IMR-90 (cell line): ENCODE data around the gene NAT10. TPM values are rescaled to one million over a fixed set of nuclear protein-coding genes. Genes with fewer than 3 reads are reported as not detected.

Experiments used
- ATAC-seq: fragments of 200-7000 bp; cut with Tn5 transposase; 2 replicates; pipeline ENCODE4 v1.9.1; 2020; ENCODE audit warnings: low read depth, mild to moderate bottlenecking, moderate library complexity
- BruUV-seq: library from RNA; stranded (reverse); fragments of 400-500 nt; replicated peaks from 2 replicates; lab custom pipeline; 2021; lab: Mats Ljungman, UMichigan
- CTCF ChIA-PET: fragments of 300-600 bp; formaldehyde crosslinking; extraction: SDS; loops from one replicate; lab custom pipeline; 2021; ENCODE audit warnings: antibody characterized with exemption; lab: Yijun Ruan, JAX
- POLR2A ChIA-PET: fragments of 300-600 bp; sonication (Branson Sonifier 250); formaldehyde crosslinking; loops from one replicate; lab custom pipeline; 2022; ENCODE audit warnings: antibody characterized with exemption; ENCODE audit not compliant: unreplicated experiment; lab: Charles Lee
- DNase-seq: peaks from one replicate; pipeline ENCODE4 v3.0.0; 2013
- H2AFZ ChIP-seq: replicated peaks from 2 replicates; pipeline ENCODE3; 2013; ENCODE audit warnings: low read length, mild to moderate bottlenecking; ENCODE audit not compliant: poor library complexity
- H2AK5ac ChIP-seq: 2 replicates; pipeline ENCODE4 v1.6.1; 2013; ENCODE audit warnings: low read depth, low read length, inconsistent platforms
- H2AK9ac ChIP-seq: replicated peaks from 2 replicates; pipeline ENCODE3; 2013; ENCODE audit warnings: mild to moderate bottlenecking, low read depth, low read length, moderate library complexity; ENCODE audit not compliant: poor library complexity
- H2BK120ac ChIP-seq: 2 replicates; pipeline ENCODE4 v1.6.1; 2013; ENCODE audit warnings: low read depth, low read length, inconsistent platforms
- H2BK15ac ChIP-seq: 3 replicates; pipeline ENCODE4 v1.6.1; 2013; ENCODE audit warnings: low read depth, low read length, inconsistent platforms
- H2BK20ac ChIP-seq: 2 replicates; pipeline ENCODE4 v1.6.1; 2013; ENCODE audit warnings: low read depth, mild to moderate bottlenecking, inconsistent platforms, low read length, moderate library complexity
- H2BK5ac ChIP-seq: 2 replicates; pipeline ENCODE4 v1.6.1; 2013; ENCODE audit warnings: mild to moderate bottlenecking, low read depth, low read length, inconsistent platforms; ENCODE audit not compliant: poor library complexity, severe bottlenecking
- H3K14ac ChIP-seq: replicated peaks from 2 replicates; pipeline ENCODE4 v1.6.1; 2013; ENCODE audit warnings: low read depth, low read length, inconsistent platforms
- H3K18ac ChIP-seq: 2 replicates; pipeline ENCODE4 v1.6.1; 2013; ENCODE audit warnings: low read depth, low read length, control low read depth
- H3K23ac ChIP-seq: 2 replicates; pipeline ENCODE4 v1.6.1; 2013; ENCODE audit warnings: low read depth, low read length, inconsistent platforms
- H3K27ac ChIP-seq: 2 replicates; pipeline ENCODE4 v1.5.1; 2013; ENCODE audit warnings: mild to moderate bottlenecking, control low read depth, low read length; ENCODE audit not compliant: insufficient read depth
- H3K27me3 ChIP-seq: 2 replicates; pipeline ENCODE4 v1.6.1; 2013; ENCODE audit warnings: low read length; ENCODE audit not compliant: control insufficient read depth, insufficient read depth
- H3K36me3 ChIP-seq: 2 replicates; pipeline ENCODE4 v1.6.1; 2013; ENCODE audit warnings: low read length, mixed read lengths; ENCODE audit not compliant: control insufficient read depth, insufficient read depth
- H3K4ac ChIP-seq: 2 replicates; pipeline ENCODE4 v1.6.1; 2013; ENCODE audit warnings: low read depth, low read length, inconsistent platforms
- H3K4me1 ChIP-seq: 2 replicates; pipeline ENCODE4 v1.6.1; 2013; ENCODE audit warnings: low read length, mixed read lengths; ENCODE audit not compliant: control insufficient read depth, insufficient read depth
- H3K4me2 ChIP-seq: 2 replicates; pipeline ENCODE4 v1.6.1; 2013; ENCODE audit warnings: low read depth, mild to moderate bottlenecking, control low read depth, low read length, moderate library complexity
- H3K4me3 ChIP-seq: 2 replicates; pipeline ENCODE4 v1.5.1; 2013; ENCODE audit warnings: low read depth, mild to moderate bottlenecking, control low read depth, low read length, moderate library complexity; ENCODE audit not compliant: insufficient read depth
- H3K56ac ChIP-seq: 2 replicates; pipeline ENCODE4 v1.6.1; 2013; ENCODE audit warnings: low read length, inconsistent platforms; ENCODE audit not compliant: insufficient read depth; ENCODE audit errors: extremely low read depth
- H3K79me1 ChIP-seq, 2 experiments: 2 replicates each; pipeline ENCODE4 v1.6.1; 2013; ENCODE audit warnings: low read length in 2 of 2, inconsistent platforms in 1 of 2, low read depth in 1 of 2
- H3K9ac ChIP-seq: 2 replicates; pipeline ENCODE4 v1.6.1; 2013; ENCODE audit warnings: low read depth, low read length, control low read depth
- H3K9me1 ChIP-seq: 2 replicates; pipeline ENCODE4 v1.6.1; 2013; ENCODE audit warnings: low read length, inconsistent platforms; ENCODE audit not compliant: insufficient read depth
- H3K9me3 ChIP-seq: 2 replicates; pipeline ENCODE4 v1.6.1; 2013; ENCODE audit warnings: low read length; ENCODE audit not compliant: control insufficient read depth, insufficient read depth
- H4K20me1 ChIP-seq: 2 replicates; pipeline ENCODE4 v1.6.1; 2013; ENCODE audit warnings: low read length, inconsistent platforms; ENCODE audit not compliant: insufficient read depth
- H4K5ac ChIP-seq: 2 replicates; pipeline ENCODE4 v1.6.1; 2013; ENCODE audit warnings: mild to moderate bottlenecking, low read depth, low read length, control low read depth
- H4K8ac ChIP-seq, 2 experiments: 2 replicates each; pipeline ENCODE4 v1.6.1; 2013; ENCODE audit warnings: low read depth in 2 of 2, low read length in 2 of 2, control low read depth in 1 of 2, inconsistent platforms in 1 of 2
- H4K91ac ChIP-seq: 2 replicates; pipeline ENCODE4 v1.6.1; 2013; ENCODE audit warnings: low read depth, low read length, inconsistent platforms; ENCODE audit not compliant: insufficient read depth
- BHLHE40 ChIP-seq: fragments of 150-350 bp; IDR thresholded peaks from 2 replicates; pipeline ENCODE4 v1.6.1; 2016; ENCODE audit warnings: mild to moderate bottlenecking, low read depth, low read length
- CEBPB ChIP-seq: IDR thresholded peaks from 2 replicates; pipeline ENCODE4 v1.6.1; 2012; ENCODE audit warnings: low read depth, low read length, improper control_type of control experiment
- CHD1 ChIP-seq: IDR thresholded peaks from 2 replicates; pipeline ENCODE4 v1.6.1; 2012; ENCODE audit warnings: low read depth, low read length, improper control_type of control experiment
- FOS ChIP-seq: fragments of 150-350 bp; IDR thresholded peaks from 2 replicates; pipeline ENCODE4 v1.6.1; 2016; ENCODE audit warnings: low read depth, low read length
- MAFK ChIP-seq: IDR thresholded peaks from 2 replicates; pipeline ENCODE4 v1.6.1; 2012; ENCODE audit warnings: low read depth, low read length, improper control_type of control experiment
- MAZ ChIP-seq: IDR thresholded peaks from 2 replicates; pipeline ENCODE4 v1.6.1; 2012; ENCODE audit warnings: low read depth, mild to moderate bottlenecking, low read length, improper control_type of control experiment, moderate library complexity, borderline replicate concordance
- MXI1 ChIP-seq: IDR thresholded peaks from 2 replicates; pipeline ENCODE4 v1.6.1; 2012; ENCODE audit warnings: low read depth, mild to moderate bottlenecking, low read length, moderate library complexity, borderline replicate concordance
- NFE2L2 ChIP-seq: fragments of 150-350 bp; IDR thresholded peaks from 2 replicates; pipeline ENCODE4 v1.6.1; 2016; ENCODE audit warnings: low read depth, mild to moderate bottlenecking, low read length
- POLR2A ChIP-seq: IDR thresholded peaks from 2 replicates; pipeline ENCODE4 v1.6.1; 2012; ENCODE audit warnings: mild to moderate bottlenecking, low read depth, low read length
- RAD21 ChIP-seq: IDR thresholded peaks from 2 replicates; pipeline ENCODE4 v1.6.1; 2012; ENCODE audit warnings: low read length, improper control_type of control experiment
- RCOR1 ChIP-seq: IDR thresholded peaks from 2 replicates; pipeline ENCODE4 v1.6.1; 2012; ENCODE audit warnings: mild to moderate bottlenecking, low read length, improper control_type of control experiment; ENCODE audit not compliant: insufficient replicate concordance
- RFX5 ChIP-seq: IDR thresholded peaks from 2 replicates; pipeline ENCODE4 v1.8.0; 2012; ENCODE audit warnings: low read depth, mild to moderate bottlenecking, low read length, moderate library complexity
- SMC3 ChIP-seq: fragments of 150-350 bp; IDR thresholded peaks from 2 replicates; pipeline ENCODE4 v1.6.1; 2016; ENCODE audit warnings: low read depth, mild to moderate bottlenecking, antibody characterized with exemption, low read length, moderate library complexity
- WGBS, 2 experiments: methylation state at CpG; one replicate each; pipeline versions ENCODE4 v1.1.5 to v1.1.7; 2013; ENCODE audit warnings: missing lambda C conversion rate in 2 of 2; ENCODE audit not compliant: insufficient read length in 1 of 2; ENCODE audit errors: extremely low coverage in 2 of 2; 5-methylcytosine and 5-hydroxymethylcytosine counted together
- dilution Hi-C: fragments of 300-500 bp; cut with HindIII; formaldehyde crosslinking; loops from one replicate; pipeline ENCODE4 v1.14.3; 2018; ENCODE audit warnings: low sequenced_read_pairs; ENCODE audit not compliant: unreplicated experiment
- in situ Hi-C: fragments of 300-500 bp; cut with MboI; formaldehyde crosslinking; loops from 3 replicates; pipeline ENCODE4 v1.14.3; 2019; ENCODE audit warnings: low sequenced_read_pairs, inconsistent platforms, mixed read lengths
- intact Hi-C: fragments of 100-400 bp; cut with micrococcal nuclease; formaldehyde crosslinking; loops from 2 replicates; pipeline ENCODE4 v1.10.0; 2022
- polyA plus RNA-seq, 3 experiments: library from polyadenylated mRNA; depleted of rRNA; stranded (reverse); fragments of >200 nt; gene quantifications; 2 replicates each; pipeline ENCODE4 v1.2.3, GENCODE V29; 2012; ENCODE audit warnings: low replicate concordance in 1 of 3
- total RNA-seq: library from RNA; depleted of rRNA; stranded (reverse); fragments of >200 nt; gene quantifications from 2 replicates; pipeline ENCODE4 v1.2.3, GENCODE V29; 2012
- TF ChIP-seq, protein P1 (sequence below): conservative IDR thresholded peaks from 2 replicates; pipeline ENCODE4 v1.5.1; 2012; ENCODE audit warnings: mild to moderate bottlenecking, low read depth, low read length, improper control_type of control experiment
- TF ChIP-seq, protein P2 (sequence below): fragments of 150-350 bp; IDR thresholded peaks from 2 replicates; pipeline ENCODE4 v1.6.1; 2017; ENCODE audit warnings: mild to moderate bottlenecking, antibody characterized with exemption, low read length, low read depth
- TF ChIP-seq, protein P3 (sequence below): fragments of 150-350 bp; IDR thresholded peaks from 2 replicates; pipeline ENCODE4 v1.6.1; 2016; ENCODE audit warnings: low read depth, mild to moderate bottlenecking, low read length, moderate library complexity, borderline replicate concordance

NAT10 gene
- total and polyA plus RNA-seq, 2 of the 4 experiments (the other 2 are of a cell fraction) = 28.1 to 34.8 TPM

DNA sequence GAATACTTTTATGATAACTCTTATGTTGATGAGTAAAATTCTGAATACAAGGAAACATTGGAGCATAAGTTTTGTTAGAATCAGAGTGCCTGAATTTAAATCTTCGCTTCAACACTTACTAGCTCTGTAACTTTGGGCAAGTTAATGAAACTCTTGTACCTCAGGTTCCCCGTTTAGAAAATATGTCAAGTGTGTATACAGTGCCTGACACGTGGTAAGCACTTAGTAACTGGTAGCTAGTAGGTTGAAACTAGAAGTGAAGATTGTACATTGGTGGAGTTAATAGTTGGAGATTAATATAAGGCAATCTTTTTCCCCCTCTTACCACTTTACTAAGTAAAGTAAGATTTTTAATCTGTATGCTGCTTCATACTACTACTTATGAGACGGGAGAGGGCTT lies 24.8 kb upstream of the NAT10 start:
- no peak overlapping the region for H2AK9ac ChIP-seq
- H4K5ac ChIP-seq = no peak overlapping the region
- no peak overlapping the region for H3K9ac ChIP-seq
- dilution Hi-C loops = no loop called here
- H2BK20ac ChIP-seq = no peak overlapping the region
- no peak overlapping the region for H3K4me2 ChIP-seq
- H3K18ac ChIP-seq = no peak overlapping the region
- no peak overlapping the region for H3K56ac ChIP-seq
- H3K27ac ChIP-seq = no peak overlapping the region
- no CpG with 5 or more reads among the region's 4 CpGs for WGBS, 2 experiments
- H3K23ac ChIP-seq = no peak overlapping the region
- H3K36me3 ChIP-seq = peaks cover 54% of the 10 kb centered on the region
- intact Hi-C loops = no loop called here
- H2AFZ ChIP-seq = no peak overlapping the region
- no peak for TF ChIP-seq RAD21
- no peak for TF ChIP-seq SMC3
- TF ChIP-seq, protein P1, sequence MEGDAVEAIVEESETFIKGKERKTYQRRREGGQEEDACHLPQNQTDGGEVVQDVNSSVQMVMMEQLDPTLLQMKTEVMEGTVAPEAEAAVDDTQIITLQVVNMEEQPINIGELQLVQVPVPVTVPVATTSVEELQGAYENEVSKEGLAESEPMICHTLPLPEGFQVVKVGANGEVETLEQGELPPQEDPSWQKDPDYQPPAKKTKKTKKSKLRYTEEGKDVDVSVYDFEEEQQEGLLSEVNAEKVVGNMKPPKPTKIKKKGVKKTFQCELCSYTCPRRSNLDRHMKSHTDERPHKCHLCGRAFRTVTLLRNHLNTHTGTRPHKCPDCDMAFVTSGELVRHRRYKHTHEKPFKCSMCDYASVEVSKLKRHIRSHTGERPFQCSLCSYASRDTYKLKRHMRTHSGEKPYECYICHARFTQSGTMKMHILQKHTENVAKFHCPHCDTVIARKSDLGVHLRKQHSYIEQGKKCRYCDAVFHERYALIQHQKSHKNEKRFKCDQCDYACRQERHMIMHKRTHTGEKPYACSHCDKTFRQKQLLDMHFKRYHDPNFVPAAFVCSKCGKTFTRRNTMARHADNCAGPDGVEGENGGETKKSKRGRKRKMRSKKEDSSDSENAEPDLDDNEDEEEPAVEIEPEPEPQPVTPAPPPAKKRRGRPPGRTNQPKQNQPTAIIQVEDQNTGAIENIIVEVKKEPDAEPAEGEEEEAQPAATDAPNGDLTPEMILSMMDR = no peak
- no peak for TF ChIP-seq RFX5
- TF ChIP-seq, protein P2, sequence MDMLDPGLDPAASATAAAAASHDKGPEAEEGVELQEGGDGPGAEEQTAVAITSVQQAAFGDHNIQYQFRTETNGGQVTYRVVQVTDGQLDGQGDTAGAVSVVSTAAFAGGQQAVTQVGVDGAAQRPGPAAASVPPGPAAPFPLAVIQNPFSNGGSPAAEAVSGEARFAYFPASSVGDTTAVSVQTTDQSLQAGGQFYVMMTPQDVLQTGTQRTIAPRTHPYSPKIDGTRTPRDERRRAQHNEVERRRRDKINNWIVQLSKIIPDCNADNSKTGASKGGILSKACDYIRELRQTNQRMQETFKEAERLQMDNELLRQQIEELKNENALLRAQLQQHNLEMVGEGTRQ = no peak
- no peak for TF ChIP-seq CHD1
- no peak for TF ChIP-seq POLR2A
- no peak for TF ChIP-seq BHLHE40
- TF ChIP-seq MAFK = no peak
- TF ChIP-seq FOS = no peak
- no peak for TF ChIP-seq NFE2L2
- TF ChIP-seq, protein P3, sequence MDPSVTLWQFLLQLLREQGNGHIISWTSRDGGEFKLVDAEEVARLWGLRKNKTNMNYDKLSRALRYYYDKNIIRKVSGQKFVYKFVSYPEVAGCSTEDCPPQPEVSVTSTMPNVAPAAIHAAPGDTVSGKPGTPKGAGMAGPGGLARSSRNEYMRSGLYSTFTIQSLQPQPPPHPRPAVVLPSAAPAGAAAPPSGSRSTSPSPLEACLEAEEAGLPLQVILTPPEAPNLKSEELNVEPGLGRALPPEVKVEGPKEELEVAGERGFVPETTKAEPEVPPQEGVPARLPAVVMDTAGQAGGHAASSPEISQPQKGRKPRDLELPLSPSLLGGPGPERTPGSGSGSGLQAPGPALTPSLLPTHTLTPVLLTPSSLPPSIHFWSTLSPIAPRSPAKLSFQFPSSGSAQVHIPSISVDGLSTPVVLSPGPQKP = no peak
- no peak for TF ChIP-seq RCOR1
- TF ChIP-seq MXI1 = no peak
- TF ChIP-seq CEBPB = no peak
- no peak for TF ChIP-seq MAZ
- no peaks in the 10 kb centered on the region; the same call in 1 of the 2 replicates for H3K9me1 ChIP-seq
- no peaks in the 10 kb centered on the region for H3K27me3 ChIP-seq
- no peak overlapping the region for H3K14ac ChIP-seq
- no peak overlapping the region for H4K91ac ChIP-seq
- no peak overlapping the region for H3K4me3 ChIP-seq
- peaks cover 35 to 54% of the 10 kb centered on the region in 2 experiments for H3K79me1 ChIP-seq
- no peak overlapping the region for H2BK5ac ChIP-seq
- no peak overlapping the region for H4K8ac ChIP-seq
- no peak overlapping the region for H2BK120ac ChIP-seq
- CTCF ChIA-PET = no interaction called here
- H3K4ac ChIP-seq = no peak overlapping the region
- H3K9me3 ChIP-seq = no peaks in the 10 kb centered on the region
- DNase-seq (no peak), ATAC-seq (no peak)
- H2AK5ac ChIP-seq = no peak overlapping the region
- in situ Hi-C loops = no loop called here
- no peak overlapping the region for H2BK15ac ChIP-seq
- peaks cover 5% of the 10 kb centered on the region for H3K4me1 ChIP-seq
- no TSS peak for BruUV-seq
- peaks cover 23% of the 10 kb centered on the region; the same call in 1 of the 2 replicates for H4K20me1 ChIP-seq
- POLR2A ChIA-PET = no interaction called here
